ENCODE results near the gene CAMSAP1. TPM values are rescaled to one million over a fixed set of nuclear protein-coding genes. Genes with fewer than 3 reads are reported as not detected.

The CAMSAP1 gene
- total RNA-seq, 2 donors from 2014 or later, result 19.4 to 21.4 TPM

DNA sequence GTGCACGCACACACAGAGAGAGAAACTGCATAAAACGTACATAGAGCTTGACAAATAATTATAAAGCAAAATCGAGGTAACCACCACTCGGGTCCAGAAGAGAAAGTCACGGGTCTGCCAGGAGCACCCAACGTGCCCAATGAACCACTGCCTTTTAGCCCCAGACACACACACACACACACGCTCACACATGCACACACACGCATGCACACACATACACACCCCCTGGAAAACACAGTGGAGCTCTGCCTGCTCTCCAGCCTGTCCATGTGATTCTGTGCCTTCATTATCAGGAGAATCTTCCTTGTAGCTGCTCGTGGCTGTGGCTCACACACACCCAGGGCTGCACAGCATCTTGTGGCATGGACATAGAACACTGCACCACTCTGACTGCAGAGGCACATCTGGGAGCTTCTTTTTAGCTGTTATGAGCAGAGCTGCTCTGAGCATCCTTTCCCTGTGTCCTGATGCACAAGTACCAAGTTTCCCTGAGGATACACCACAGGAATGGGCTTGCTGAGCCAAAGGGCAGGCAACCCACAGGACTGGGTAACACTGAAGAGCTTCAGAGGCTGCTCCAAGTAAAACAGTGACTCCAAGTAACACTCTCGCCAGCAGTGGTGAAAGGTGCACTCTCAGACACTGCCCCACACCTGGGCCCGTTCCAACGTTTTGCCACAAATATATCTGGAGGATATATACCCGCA lies 58.9 kb downstream of the CAMSAP1 start:
- no peaks in the 10 kb centered on the region for H3K36me3 ChIP-seq
- no peaks in the 10 kb centered on the region for H3K27me3 ChIP-seq
- DNase-seq (ENCODE audit: low spot score), result no peak

DNA sequence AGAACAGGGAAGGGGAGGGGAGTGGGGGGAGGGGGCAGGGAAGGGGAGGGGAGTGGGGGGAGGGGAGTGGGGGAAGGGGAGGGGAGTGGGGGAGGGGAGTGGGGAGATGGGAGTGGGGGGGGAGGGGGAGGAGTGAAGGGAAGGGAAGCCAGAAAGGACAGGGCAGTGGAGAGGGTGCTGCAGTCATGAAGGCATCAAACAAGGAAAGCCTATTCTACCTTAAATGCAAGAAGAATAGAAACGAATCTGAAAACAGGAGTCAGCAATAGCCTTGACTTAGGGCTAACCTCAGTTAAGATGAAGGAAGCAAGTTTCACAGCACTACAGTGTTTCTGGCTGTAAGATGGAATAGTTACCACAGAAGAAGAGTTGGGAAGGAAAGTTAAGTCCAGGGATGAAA lies 59.5 kb downstream of the CAMSAP1 start:
- TF ChIP-seq, protein P1, sequence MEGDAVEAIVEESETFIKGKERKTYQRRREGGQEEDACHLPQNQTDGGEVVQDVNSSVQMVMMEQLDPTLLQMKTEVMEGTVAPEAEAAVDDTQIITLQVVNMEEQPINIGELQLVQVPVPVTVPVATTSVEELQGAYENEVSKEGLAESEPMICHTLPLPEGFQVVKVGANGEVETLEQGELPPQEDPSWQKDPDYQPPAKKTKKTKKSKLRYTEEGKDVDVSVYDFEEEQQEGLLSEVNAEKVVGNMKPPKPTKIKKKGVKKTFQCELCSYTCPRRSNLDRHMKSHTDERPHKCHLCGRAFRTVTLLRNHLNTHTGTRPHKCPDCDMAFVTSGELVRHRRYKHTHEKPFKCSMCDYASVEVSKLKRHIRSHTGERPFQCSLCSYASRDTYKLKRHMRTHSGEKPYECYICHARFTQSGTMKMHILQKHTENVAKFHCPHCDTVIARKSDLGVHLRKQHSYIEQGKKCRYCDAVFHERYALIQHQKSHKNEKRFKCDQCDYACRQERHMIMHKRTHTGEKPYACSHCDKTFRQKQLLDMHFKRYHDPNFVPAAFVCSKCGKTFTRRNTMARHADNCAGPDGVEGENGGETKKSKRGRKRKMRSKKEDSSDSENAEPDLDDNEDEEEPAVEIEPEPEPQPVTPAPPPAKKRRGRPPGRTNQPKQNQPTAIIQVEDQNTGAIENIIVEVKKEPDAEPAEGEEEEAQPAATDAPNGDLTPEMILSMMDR (IDR thresholded peaks at IDR 0.05), result no peak
- H3K27ac ChIP-seq, result no peak overlapping the region
- H3K4me1 ChIP-seq, result no peaks in the 10 kb centered on the region
- H3K27me3 ChIP-seq, result no peaks in the 10 kb centered on the region
- no peak overlapping the region for H3K4me3 ChIP-seq
- no peaks in the 10 kb centered on the region for H3K36me3 ChIP-seq
- H3K9me3 ChIP-seq, result no peaks in the 10 kb centered on the region
- DNase-seq (ENCODE audit: low spot score), result no peak

More for the DNA sequence above, 58.9 kb downstream of the CAMSAP1 start:
- Histone ChIP-seq H3K4me3 (no peak overlapping the region), H3K4me1 (no peaks in the 10 kb centered on the region), H3K27ac (no peak overlapping the region), H3K9me3 (no peaks in the 10 kb centered on the region)
- TF ChIP-seq, protein P1 (IDR thresholded peaks at IDR 0.05), result no peak

DNA sequence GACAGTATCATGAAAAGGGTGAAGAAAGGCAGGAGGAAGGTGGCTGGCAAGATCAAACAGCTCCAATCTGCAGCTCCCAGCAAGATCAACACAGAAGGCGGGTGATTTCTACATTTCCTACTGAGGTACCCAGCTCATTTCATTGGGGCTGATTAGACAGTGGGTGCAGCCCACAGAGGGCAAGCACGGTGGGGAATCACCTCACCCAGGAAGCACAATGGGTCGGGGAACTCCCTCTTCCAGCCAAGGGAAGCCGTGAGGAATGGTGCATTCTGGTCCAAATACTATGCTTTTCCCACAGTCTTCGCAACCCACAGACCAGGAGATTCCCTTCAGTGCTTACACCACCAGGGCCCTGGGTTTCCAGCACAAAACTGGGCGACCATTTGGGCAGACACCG lies 66.8 kb downstream of the CAMSAP1 start:
- TF ChIP-seq, protein P1 (IDR thresholded peaks at IDR 0.05), result no peak
- Histone ChIP-seq H3K36me3 (no peaks in the 10 kb centered on the region), H3K4me1 (no peaks in the 10 kb centered on the region), H3K4me3 (no peak overlapping the region), H3K9me3 (no peaks in the 10 kb centered on the region), H3K27ac (no peak overlapping the region), H3K27me3 (no peaks in the 10 kb centered on the region)
- no peak for DNase-seq (ENCODE audit: low spot score)

DNA sequence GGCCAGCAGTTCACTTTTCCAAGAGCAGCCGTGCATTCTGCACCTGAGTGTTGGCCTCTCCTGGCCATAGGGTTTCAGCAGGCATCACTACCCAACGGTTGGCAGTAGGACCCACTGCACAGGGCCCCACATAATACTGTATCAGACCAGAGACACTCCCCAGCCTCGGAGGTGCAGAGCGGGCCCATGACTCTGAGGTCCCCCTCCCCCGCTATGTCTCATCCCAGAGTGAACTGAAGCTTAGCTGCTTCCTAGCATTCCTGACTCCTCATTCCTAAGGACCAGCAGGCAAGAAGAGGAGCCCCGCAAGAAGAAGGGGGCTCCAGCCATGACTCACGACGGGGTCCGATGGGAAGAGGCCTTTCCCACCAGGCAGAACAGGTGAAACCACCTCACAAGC lies 67.2 kb downstream of the CAMSAP1 start:
- no peaks in the 10 kb centered on the region for H3K36me3 ChIP-seq
- H3K27ac ChIP-seq, result no peak overlapping the region
- H3K9me3 ChIP-seq, result no peaks in the 10 kb centered on the region
- no peak overlapping the region for H3K4me3 ChIP-seq
- H3K4me1 ChIP-seq, result no peaks in the 10 kb centered on the region
- H3K27me3 ChIP-seq, result no peaks in the 10 kb centered on the region
- DNase-seq (ENCODE audit: low spot score), result no peak
- TF ChIP-seq, protein P1 (IDR thresholded peaks at IDR 0.05), result no peak

DNA sequence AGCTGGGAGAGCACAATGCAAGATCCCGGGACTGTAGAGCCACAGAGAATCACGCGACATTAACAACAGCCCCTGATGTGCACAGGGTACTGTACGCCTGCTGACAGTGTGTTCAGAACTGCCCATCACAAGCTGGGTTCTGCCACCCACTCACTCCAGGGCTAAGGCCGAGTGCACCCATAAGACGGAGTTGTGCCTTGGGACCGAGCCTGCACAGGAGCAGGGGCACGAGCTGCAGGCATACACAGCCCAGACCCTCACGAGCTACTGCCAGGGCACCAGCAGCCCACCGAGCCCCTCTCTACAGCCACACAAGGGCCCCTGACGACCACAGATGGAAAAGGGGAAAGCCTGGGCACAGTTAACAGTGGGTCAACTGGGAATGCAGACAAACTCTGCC lies 67.8 kb downstream of the CAMSAP1 start:
- Histone ChIP-seq H3K9me3 (no peaks in the 10 kb centered on the region), H3K4me3 (no peak overlapping the region), H3K4me1 (no peaks in the 10 kb centered on the region), H3K27me3 (no peaks in the 10 kb centered on the region), H3K36me3 (no peaks in the 10 kb centered on the region), H3K27ac (no peak overlapping the region)
- TF ChIP-seq, protein P1 (IDR thresholded peaks at IDR 0.05), result no peak
- DNase-seq (ENCODE audit: low spot score), result no peak

DNA sequence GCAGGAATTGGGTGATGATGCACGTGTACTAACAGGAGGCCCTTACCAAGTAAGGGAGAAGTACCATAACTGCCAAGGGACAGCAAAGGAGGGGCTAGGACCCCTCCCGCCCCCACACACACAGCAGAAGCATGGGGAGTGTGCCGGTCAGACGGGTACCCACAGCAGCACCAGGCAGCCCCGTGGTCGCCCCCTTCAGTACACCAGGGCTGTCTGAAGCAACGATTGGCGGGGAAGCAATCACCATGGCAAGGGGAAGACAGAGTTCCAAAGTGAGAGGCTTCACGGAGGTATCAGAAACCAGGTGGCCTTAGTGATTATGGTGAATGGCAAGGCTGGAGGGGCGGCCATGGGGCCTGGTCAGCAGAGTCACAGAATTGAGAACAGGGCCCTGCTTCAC lies 72.2 kb downstream of the CAMSAP1 start:
- DNase-seq (ENCODE audit: low spot score), result no peak
- H3K27me3 ChIP-seq, result no peaks in the 10 kb centered on the region
- no peaks in the 10 kb centered on the region for H3K36me3 ChIP-seq
- H3K9me3 ChIP-seq, result no peaks in the 10 kb centered on the region
- no peak overlapping the region for H3K4me3 ChIP-seq
- H3K4me1 ChIP-seq, result no peaks in the 10 kb centered on the region
- no peak overlapping the region for H3K27ac ChIP-seq
- TF ChIP-seq, protein P1 (IDR thresholded peaks at IDR 0.05), result no peak

Measured in right atrium auricular region (tissue), 2 donors.